SK-MEL-5 (cell line): Measurements from ENCODE around the gene ATAD3A. TPM values are rescaled to one million over a fixed set of nuclear protein-coding genes. Genes with fewer than 3 reads are reported as not detected.
"Not testable (repeated sequence)": the region's sequence is repeated elsewhere in the genome, so short reads cannot be mapped to it uniquely, and the experiment has no call there.

ENCODE experiments used
- DNase-seq: peaks from one replicate; pipeline ENCODE4 v3.0.0-alpha.2; 2016; ENCODE audit warnings: low read depth, low spot score
- in situ Hi-C: cut with HindIII; loops from 2 replicates; pipeline ENCODE4 v1.10.0; 2016; ENCODE audit warnings: low sequenced_read_pairs, high pct_unique_total_duplicates, low pct_unique_long_range_greater_than_20kb
- total RNA-seq: library from RNA; depleted of rRNA; stranded (reverse); fragments of >200 nt; shearing (Covaris generic); gene quantifications from 2 replicates; pipeline ENCODE4 v1.2.3, GENCODE V29; 2014

The ATAD3A gene
- total RNA-seq, 1 experiment from 2014 or later = 36.5 TPM

DNA sequence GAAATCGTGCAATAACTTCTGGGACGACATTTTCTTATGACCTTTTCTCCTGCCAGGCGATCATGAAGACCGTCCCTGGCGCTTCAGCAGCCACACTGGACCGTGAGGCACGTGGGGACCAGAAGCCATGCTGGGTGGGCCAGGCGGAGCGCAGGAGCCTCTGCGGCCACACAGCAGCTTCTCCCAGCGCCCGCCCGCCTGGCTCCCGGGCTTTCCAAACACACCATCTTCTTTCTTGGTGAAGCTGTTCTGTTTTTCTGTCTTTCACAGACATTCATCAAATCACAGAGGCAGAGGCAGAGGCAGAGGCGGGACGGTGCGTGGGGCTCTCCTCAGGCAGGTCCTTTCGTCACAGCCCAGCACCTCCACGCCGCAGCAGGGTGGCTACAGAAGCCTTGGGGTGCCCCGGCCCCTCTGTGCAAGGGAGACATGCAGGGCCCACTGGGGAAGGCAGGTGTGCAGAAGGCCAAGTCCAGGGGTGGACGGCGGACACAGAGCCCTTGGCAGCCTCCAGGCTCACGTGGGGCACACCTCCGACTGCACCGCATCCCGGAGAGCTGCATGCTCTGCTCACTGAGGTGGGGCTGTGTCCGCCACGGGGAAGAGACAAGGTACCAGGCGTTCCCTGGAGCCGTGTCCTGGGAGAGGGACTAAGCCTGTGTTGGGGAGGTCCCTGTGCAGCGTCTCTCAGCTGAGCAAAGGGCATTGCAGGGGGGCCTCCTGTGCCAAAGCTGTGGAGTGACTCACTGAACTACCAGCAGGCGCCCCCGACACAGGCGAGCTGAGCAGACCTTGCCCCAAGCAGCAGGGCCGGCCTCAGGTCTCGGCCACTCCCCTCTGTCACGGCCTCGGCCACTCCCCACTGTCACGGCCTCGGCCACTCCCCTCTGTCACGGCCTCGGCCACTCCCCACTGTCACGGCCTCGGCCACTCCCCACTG is 31.1 kb downstream of the ATAD3A start:
- no peak for DNase-seq
- in situ Hi-C loops = no loop called here

DNA sequence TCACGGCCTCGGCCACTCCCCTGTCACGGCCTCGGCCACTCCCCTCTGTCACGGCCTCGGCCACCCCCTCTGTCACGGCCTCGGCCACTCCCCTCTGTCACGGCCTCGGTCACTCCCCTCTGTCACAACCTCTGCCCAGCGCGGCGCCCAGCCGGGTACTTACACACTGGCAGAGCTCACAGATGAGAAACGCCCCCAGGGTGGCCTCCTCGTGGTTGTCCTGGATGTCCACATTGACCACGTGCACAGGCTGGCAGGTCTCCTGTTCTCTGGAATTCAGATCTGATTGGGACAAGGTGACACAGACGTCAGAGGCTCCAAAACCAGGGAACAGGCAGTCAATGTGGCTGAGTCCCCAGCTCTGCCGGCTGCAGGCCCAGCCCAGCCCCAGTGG is 31.7 kb downstream of the ATAD3A start:
- DNase-seq = no peak
- in situ Hi-C loops = no loop called here

DNA sequence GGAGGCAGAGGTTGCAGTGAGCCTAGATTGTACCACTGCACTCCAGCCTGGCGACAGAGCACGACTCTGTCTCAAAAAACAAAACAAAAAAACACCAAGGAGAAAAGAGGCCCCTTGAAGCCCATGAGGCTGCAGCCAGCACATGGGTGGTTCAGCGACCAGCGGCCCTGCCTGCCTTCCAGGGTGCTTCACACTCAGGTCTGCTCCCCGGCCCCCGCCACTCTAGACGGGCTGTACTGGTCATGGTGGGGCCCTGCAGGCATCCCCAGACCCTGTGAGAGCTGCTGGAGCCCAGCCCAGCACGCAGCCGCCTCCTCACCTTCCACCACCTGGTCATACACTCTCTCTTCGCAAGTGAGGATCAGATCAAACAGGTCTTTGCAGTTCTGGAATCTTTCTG is 32.6 kb downstream of the ATAD3A start:
- no peak for DNase-seq
- in situ Hi-C loops = no loop called here

DNA sequence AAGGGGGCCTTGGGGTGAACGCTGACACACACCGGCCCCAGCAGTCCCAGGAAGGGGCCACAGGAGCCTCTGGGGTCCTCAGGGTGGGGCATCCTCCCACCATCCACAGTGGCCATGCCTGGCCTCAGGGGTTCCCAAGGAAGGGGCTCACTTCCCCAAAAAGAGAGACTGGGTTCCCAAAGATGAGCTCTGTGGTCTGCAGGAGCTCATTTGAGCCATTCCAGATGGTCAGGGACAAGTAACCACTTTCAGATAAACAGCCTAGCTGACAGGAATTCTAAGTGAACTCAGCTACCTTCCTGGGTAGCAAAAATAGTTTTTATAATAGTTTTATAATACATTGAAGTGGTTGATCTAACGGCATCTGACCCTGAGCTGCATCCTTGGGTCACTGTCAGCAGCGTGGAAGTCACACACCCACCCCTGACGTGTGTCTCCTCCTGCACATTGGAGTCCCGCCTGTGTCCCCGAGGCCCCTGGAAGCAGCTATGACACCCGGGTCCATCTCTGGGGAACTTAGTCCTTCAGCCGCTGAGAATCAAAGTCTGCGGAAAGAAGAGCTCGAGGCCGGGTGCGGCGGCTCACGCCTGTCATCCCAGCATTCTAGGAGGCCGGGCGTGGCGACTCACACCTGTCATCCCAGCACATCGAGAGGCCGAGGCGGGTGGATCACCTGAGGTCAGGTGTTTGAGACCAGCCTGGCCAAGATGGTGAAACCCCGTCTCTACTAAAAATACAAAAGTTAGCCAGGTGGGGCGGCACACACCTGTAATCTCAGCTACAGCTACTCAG is 34.2 kb downstream of the ATAD3A start:
- in situ Hi-C loops = no loop called here
- DNase-seq = no peak

- in situ Hi-C loops = no loop called here
- no peak for DNase-seq
Measured at GRCh38 chr1:1547011-1547410, 35.0 kb downstream of the ATAD3A start.

GRCh38 chr1:1547476-1547875 is 35.5 kb downstream of the ATAD3A start:
- DNase-seq = no peak
- in situ Hi-C loops = no loop called here

- in situ Hi-C loops = no loop called here
- no peak for DNase-seq
Measured at GRCh38 chr1:1548591-1548990, 36.6 kb downstream of the ATAD3A start.

DNA sequence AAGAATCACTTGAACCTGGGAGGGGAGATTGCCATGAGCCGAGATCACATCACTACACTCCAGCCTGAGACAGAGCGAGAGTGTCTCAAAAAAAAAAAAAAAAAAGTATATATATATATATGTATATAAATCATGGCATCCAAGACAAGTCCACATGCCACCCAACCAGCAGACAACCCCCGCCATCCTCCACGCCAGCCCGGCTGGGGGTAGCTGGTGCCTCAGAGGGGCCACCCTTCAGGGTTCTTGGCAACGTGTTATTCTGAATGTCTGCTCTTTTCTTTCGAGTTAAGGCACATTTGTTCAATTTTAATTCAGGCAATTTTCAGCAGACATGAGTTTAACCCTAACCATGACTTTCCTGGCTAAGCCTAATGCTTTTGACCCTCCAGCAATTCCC is 38.1 kb downstream of the ATAD3A start:
- DNase-seq = no peak
- in situ Hi-C loops = no loop called here

DNA sequence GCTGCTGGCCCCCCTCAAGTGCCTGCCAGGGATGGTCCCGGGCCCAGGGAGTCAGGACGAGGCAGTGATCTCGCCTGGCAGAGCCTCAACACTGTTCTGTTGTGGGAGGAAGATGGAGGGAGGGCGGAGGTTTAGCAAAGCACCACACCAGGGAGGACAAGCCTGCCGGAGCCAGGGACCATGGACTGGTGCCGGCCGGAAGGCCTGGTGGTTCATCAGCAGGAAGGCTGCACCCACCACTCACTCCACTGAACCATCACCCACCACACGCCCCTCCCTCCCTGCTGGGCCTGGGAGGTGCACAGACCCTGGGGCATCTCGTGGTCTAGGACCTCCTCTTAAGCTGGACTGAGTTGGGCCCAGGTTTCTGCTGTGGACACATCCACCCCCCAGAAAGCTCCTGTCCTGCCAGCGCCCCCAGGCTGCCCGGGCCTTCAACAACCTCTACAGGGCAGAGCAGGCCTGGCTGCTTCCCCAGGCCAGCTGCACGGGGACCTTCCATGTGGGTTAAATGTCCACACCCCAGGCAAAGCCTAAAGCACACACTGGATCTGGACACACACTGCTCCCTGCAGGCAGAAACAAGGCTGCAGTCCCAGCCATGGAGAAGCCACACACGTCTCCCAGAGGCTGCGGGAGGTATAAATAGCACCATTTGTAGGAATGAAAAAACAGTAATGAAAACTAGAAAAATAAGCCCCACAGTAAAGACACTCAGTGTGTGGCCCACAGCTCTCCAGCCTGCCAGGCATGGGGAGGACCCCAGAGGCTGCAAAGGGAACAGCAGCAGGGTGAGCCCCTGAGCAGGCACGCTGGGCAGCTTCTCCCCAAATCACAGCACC is 38.9 kb downstream of the ATAD3A start:
- in situ Hi-C loops = no loop called here

GRCh38 chr1:1551524-1552262 is 39.7 kb downstream of the ATAD3A start:
- in situ Hi-C loops = no loop called here
- DNase-seq = no peak

More for the DNA sequence above, 38.9 kb downstream of the ATAD3A start:
- DNase-seq = peak; percentile 50

DNA sequence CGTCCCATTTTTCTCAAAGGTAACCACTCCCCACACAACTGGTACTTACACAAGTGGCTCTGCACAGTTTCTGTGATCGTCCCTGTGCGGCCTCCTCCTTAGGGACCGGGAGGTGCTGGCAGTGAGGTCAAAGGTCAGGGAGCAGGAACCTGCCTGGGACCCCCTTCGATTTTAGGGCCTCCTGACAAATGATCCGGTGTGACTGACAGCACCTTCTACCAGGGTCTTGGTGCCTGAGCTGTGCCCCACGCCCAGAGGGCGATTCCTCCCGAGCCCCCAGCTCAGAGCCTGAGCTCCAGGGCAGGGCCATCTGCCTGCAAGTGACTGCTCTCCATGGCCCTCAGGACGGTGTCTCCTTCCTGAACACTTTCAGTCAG is 40.3 kb downstream of the ATAD3A start:
- no peak for DNase-seq

GRCh38 chr1:1553821-1554494 is 42.0 kb downstream of the ATAD3A start:
- in situ Hi-C loops = no loop called here

More for the DNA sequence above, 40.3 kb downstream of the ATAD3A start:
- in situ Hi-C loops = no loop called here

DNA sequence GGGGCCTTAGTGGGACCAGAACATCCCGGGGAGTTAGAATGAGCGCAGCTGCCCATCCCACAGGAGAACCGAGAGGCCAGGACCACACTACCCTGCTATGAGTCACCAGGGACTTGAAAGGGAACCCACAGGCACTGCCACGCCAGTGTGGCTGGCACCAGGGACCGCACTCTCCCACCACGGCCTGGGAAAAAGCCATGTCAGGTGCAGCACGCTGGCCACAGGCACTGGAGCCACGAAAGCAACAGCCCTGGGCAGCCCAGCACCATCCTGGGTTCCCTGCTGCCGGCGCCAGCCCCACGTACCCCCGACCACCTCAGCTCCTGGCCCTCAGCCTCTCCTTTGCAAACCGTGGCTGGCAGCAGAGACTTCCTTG is 42.6 kb downstream of the ATAD3A start:
- no peak for DNase-seq
- in situ Hi-C loops = no loop called here

More at GRCh38 chr1:1553821-1554494, 42.0 kb downstream of the ATAD3A start:
- DNase-seq = no peak

- DNase-seq = no peak
- in situ Hi-C loops = no loop called here
Measured at GRCh38 chr1:1554926-1555915, 43.3 kb downstream of the ATAD3A start.

- DNase-seq = no peak
- in situ Hi-C loops = no loop called here
Measured at GRCh38 chr1:1556505-1556904, 44.5 kb downstream of the ATAD3A start.

DNA sequence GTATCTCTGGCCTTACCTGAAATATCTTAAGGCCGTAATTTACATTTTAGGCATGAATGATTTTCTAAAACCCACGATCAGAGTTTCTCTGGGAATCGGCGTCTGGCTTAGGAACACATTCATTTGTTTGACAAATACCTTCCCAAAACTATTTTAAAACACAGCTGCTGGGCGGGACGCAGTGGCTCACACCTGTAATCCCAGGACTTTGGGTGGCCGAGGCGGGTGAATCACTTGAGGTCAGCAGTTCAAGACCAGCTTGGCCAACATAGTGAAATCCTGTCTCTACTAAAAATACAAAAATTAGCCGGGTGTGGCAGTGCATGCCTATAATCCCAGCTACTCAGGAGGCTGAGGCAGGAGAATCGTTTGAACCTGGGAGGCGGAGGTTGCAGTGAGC is 45.0 kb downstream of the ATAD3A start:
- DNase-seq, in situ Hi-C loops: not testable (repeated sequence)
